Neural progenitor cell (in vitro differentiated cells): ENCODE results near the gene PIAS1.

ENCODE experiments used
- CTCF ChIP-seq: fragments of 200-600 bp; sonication (generic); IDR thresholded peaks from 2 replicates; pipeline ENCODE4 v1.5.1; 2017; ENCODE audit warnings: antibody characterized with exemption, mild to moderate bottlenecking
- EZH2 ChIP-seq: fragments of 200-600 bp; sonication (generic); IDR thresholded peaks from 2 replicates; pipeline ENCODE4 v1.6.1; 2017; ENCODE audit warnings: antibody characterized with exemption, mild to moderate bottlenecking, moderate library complexity

- no peak for TF ChIP-seq CTCF
- TF ChIP-seq EZH2: no peak
Measured at GRCh38 chr15:68096099-68096498, 42.0 kb downstream of the PIAS1 start.
